DOHH2 (cell line): Measurements from ENCODE around the gene GLT1D1.
A peak's percentile ranks its signal among the peaks of the same experiment; 100 is the strongest.

ENCODE experiments used
- H3F3A ChIP-seq: fragments of 200-600 bp; sonication (generic), shearing (Covaris generic); 2 replicates; pipeline ENCODE4 v1.6.0; 2016; ENCODE audit warnings: antibody characterized with exemption, mild to moderate bottlenecking; ENCODE audit not compliant: control insufficient read depth, insufficient read depth
- H3K27ac ChIP-seq: fragments of 200-600 bp; sonication (generic); 2 replicates; pipeline ENCODE4 v1.5.1; 2014; ENCODE audit warnings: low read depth, mild to moderate bottlenecking, low read length, moderate library complexity
- H3K27me3 ChIP-seq: fragments of 200-600 bp; sonication (generic); 2 replicates; pipeline ENCODE4 v1.6.1; 2014; ENCODE audit warnings: mild to moderate bottlenecking, low read length, mixed read lengths; ENCODE audit not compliant: control insufficient read depth
- H3K36me3 ChIP-seq: fragments of 200-600 bp; sonication (generic); 2 replicates; pipeline ENCODE4 v1.6.1; 2014; ENCODE audit warnings: mild to moderate bottlenecking, low read length, moderate library complexity, mixed read lengths; ENCODE audit not compliant: control insufficient read depth
- H3K4me1 ChIP-seq: fragments of 200-600 bp; sonication (generic); 2 replicates; pipeline ENCODE4 v1.6.1; 2014; ENCODE audit warnings: mild to moderate bottlenecking, low read length, mixed read lengths; ENCODE audit not compliant: control insufficient read depth
- H3K4me2 ChIP-seq: fragments of 200-600 bp; sonication (generic); 2 replicates; pipeline ENCODE4 v1.6.0; 2014; ENCODE audit warnings: mild to moderate bottlenecking, low read length, moderate library complexity
- H3K4me3 ChIP-seq: fragments of 200-600 bp; sonication (generic); 2 replicates; pipeline ENCODE4 v1.5.1; 2014; ENCODE audit warnings: mild to moderate bottlenecking, low read length, mixed read lengths
- H3K79me2 ChIP-seq: fragments of 200-600 bp; sonication (generic); 2 replicates; pipeline ENCODE4 v1.6.1; 2014; ENCODE audit warnings: mild to moderate bottlenecking, low read length, mixed read lengths; ENCODE audit not compliant: control insufficient read depth
- H3K9me2 ChIP-seq: fragments of 200-600 bp; sonication (generic); replicated peaks from 2 replicates; pipeline ENCODE4 v1.6.1; 2014; ENCODE audit warnings: mild to moderate bottlenecking, low read length, mixed read lengths; ENCODE audit not compliant: control insufficient read depth
- H3K9me3 ChIP-seq: fragments of 200-600 bp; sonication (generic); 2 replicates; pipeline ENCODE4 v1.6.1; 2014; ENCODE audit warnings: antibody characterized with exemption, low read length, mixed read lengths; ENCODE audit not compliant: control insufficient read depth, insufficient read depth
- H4K20me1 ChIP-seq: fragments of 200-600 bp; sonication (generic); 2 replicates; pipeline ENCODE4 v1.6.0; 2014; ENCODE audit warnings: low read depth, mild to moderate bottlenecking, antibody characterized with exemption, low read length, moderate library complexity; ENCODE audit not compliant: control insufficient read depth, insufficient read depth
- EZH2phosphoT487 ChIP-seq: fragments of 200-600 bp; sonication (generic); IDR thresholded peaks from 2 replicates; pipeline ENCODE4 v1.6.1; 2017; ENCODE audit warnings: borderline replicate concordance, mild to moderate bottlenecking, antibody characterized with exemption, low read length, moderate library complexity, mixed read lengths
- TF ChIP-seq, protein P1 (sequence below): fragments of 200-600 bp; sonication (generic); IDR thresholded peaks from one replicate; pipeline ENCODE4 v1.5.1; 2014; ENCODE audit warnings: antibody characterized with exemption, mild to moderate bottlenecking, low read depth, low read length; ENCODE audit not compliant: poor library complexity, severe bottlenecking

The GLT1D1 gene

DNA sequence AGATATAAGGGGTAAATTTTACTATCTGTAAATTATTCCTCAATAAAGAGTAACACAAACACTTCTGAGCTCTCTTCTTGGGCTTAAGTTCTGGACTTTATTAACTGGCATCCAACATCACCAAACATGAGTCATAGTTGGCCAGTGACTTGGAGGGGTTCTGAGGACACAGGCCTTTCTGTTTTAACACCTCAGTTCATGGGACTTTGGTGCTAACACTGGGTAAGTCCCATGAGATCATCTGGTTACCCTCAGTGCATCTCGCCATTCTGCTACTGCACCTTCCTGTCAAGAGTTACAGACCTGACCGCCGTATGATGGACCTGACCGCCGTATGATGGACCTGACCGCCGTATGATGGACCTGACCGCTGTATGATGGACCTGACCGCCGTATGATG is 39.4 kb upstream of the GLT1D1 start:
- Histone ChIP-seq H3K9me2 (no peaks in the 10 kb centered on the region), H3K27ac (no peak overlapping the region), H3K4me1 (peaks cover 97% of the 10 kb centered on the region), H3K79me2 (peaks cover 100% of the 10 kb centered on the region), H3F3A (peaks cover 15% of the 10 kb centered on the region), H4K20me1 (peaks cover 46% of the 10 kb centered on the region), H3K27me3 (no peaks in the 10 kb centered on the region), H3K9me3 (no peaks in the 10 kb centered on the region), H3K4me3 (no peak overlapping the region), H3K4me2 (0 out of 2 replicates have a peak overlapping the region, but pooled peaks have one; percentile 9), H3K36me3 (peaks cover 96% of the 10 kb centered on the region)
- TF ChIP-seq EZH2phosphoT487 = no peak
- TF ChIP-seq, protein P1, sequence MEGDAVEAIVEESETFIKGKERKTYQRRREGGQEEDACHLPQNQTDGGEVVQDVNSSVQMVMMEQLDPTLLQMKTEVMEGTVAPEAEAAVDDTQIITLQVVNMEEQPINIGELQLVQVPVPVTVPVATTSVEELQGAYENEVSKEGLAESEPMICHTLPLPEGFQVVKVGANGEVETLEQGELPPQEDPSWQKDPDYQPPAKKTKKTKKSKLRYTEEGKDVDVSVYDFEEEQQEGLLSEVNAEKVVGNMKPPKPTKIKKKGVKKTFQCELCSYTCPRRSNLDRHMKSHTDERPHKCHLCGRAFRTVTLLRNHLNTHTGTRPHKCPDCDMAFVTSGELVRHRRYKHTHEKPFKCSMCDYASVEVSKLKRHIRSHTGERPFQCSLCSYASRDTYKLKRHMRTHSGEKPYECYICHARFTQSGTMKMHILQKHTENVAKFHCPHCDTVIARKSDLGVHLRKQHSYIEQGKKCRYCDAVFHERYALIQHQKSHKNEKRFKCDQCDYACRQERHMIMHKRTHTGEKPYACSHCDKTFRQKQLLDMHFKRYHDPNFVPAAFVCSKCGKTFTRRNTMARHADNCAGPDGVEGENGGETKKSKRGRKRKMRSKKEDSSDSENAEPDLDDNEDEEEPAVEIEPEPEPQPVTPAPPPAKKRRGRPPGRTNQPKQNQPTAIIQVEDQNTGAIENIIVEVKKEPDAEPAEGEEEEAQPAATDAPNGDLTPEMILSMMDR = no peak

DNA sequence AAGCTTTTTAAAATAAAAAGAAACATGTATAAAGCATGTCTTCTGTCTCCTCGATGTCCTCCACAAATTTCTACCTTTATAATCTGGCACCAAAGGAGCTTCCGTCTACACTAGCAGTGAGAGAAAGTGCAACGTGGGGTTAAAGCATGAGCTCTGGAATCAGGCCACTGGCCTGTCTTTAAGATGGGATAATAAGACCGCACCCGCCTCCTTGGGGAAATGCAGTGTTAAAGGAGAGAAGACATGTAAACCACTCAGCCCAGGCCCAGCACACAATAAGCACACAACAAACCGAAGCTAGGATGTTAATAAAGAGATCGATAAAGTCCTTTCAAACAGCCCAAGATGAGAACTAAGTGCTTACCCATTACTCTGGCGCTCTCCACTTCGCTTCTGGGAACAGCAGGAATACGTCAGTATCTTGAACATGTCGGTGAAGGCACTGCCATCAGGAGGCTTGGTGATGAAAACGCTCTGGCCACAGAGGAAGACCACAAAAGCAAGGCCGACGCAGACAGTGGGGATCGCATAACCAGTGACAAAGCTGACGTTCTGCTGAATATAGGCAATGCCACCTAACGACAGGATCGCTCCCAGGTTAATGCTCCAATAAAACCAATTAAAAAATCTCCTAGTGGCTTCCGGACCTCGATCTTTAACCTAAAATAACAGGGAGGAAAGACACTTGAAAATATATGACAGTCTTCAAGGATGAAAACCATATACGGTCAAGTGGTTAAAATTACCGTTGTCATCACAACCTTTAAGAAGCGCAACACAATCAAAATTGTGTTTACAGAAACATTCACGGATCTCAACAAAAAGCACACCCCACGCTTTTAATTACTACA is 38.6 kb upstream of the GLT1D1 start:
- peaks cover 10% of the 10 kb centered on the region for H3F3A ChIP-seq
- H3K9me3 ChIP-seq = no peaks in the 10 kb centered on the region
- no peak overlapping the region for H3K4me2 ChIP-seq
- H3K4me1 ChIP-seq = peaks cover 97% of the 10 kb centered on the region
- no peaks in the 10 kb centered on the region for H3K27me3 ChIP-seq
- peaks cover 100% of the 10 kb centered on the region for H3K79me2 ChIP-seq
- H3K4me3 ChIP-seq = no peak overlapping the region
- H3K36me3 ChIP-seq = peaks cover 93% of the 10 kb centered on the region
- no peak overlapping the region for H3K27ac ChIP-seq
- no peaks in the 10 kb centered on the region for H3K9me2 ChIP-seq
- peaks cover 46% of the 10 kb centered on the region for H4K20me1 ChIP-seq
- TF ChIP-seq, protein P1 = no peak
- TF ChIP-seq EZH2phosphoT487 = no peak

DNA sequence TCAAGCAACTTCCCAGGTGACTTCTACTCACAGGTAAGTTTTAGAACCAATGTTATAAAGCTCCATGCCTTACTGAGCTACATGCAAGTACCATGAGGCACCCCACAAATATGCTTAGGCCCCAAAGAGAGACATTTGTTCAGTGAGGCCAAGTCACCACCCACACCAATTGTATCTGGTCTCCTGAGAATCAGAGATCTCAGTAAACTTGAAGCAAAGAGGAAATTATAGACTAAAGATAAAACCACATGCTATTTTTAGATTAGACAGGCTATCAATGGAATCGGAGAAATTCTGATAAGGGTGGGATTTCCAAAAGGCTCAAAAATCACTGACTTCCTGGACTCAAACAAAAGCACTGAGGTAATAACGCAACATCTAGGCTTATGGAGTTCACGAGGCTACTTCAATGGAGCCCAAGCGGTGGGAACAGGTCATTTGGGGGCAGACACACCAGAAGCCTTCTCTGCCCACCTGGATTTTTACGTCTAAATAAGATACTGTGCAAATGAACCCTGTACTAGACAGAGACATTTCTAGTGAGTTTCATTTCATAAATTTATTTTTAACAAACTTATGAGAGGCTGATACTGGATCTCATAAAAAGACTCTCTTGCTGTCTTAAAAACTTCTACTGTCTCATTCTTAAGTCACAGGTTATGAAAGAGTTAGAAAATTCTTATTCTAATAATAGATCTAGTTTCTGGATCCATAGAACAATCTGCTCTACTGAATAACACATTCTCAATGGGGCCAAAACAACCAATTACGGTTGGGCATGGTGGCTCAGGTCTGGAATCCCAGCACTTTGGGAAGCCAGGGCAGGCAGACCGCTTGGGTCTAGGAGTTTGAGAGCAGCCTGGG is 37.3 kb upstream of the GLT1D1 start:
- peak overlapping the region; percentile 99 for H3K4me2 ChIP-seq
- peaks cover 17% of the 10 kb centered on the region for H3F3A ChIP-seq
- peak overlapping the region; percentile 93 for H3K27ac ChIP-seq
- H3K79me2 ChIP-seq = peaks cover 100% of the 10 kb centered on the region
- H4K20me1 ChIP-seq = peaks cover 43% of the 10 kb centered on the region
- peaks cover 92% of the 10 kb centered on the region for H3K36me3 ChIP-seq
- H3K27me3 ChIP-seq = no peaks in the 10 kb centered on the region
- peak overlapping the region; percentile 98 for H3K4me3 ChIP-seq
- H3K4me1 ChIP-seq = peaks cover 97% of the 10 kb centered on the region
- no peak for TF ChIP-seq EZH2phosphoT487
- TF ChIP-seq, protein P1 = no peak
- no peaks in the 10 kb centered on the region for H3K9me3 ChIP-seq
- no peaks in the 10 kb centered on the region for H3K9me2 ChIP-seq
